Measurements from ENCODE around the gene WNT3.
"Not testable (repeated sequence)": the region's sequence is repeated elsewhere in the genome, so short reads cannot be mapped to it uniquely, and the experiment has no call there.

WNT3 gene

DNA sequence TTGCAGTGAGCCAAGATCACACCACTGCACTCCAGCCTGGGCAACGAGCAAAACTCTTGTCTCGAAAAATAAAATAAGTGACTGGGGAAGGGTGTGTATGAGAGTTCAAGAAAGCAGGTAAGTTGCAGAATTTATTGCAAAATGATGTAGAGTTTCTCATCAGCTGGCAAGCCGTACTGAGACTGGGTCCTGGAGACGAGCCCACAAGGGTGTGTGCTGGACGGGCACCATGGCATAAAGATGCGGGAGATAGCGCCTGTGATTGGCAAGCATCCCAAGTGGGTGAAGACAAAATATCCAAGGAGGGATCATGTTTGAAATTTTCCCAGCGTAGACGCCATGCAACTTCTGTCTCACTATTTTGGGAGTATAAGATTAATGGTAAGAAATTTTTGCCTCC, 59.4 kb downstream of the WNT3 start:
- DNase-seq, result no peak

DNA sequence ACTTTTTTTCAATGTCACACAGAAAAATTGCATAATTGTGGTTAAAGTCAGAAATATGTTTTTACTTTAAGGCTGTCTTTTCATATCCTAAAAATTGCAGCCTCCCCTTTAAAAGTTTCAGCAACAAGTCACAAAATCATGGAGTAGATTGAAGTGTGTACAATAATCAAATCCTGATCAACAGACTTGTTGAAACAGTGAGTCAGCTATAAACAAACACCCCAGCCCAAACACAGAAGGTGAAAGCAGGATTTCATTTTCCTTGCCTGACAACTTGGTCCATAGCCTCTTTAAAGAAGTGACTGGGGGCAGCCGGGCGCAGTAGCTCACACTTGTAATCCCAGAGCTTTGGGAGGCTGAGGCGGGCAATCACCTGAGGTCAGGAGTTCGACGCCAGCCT, 59.9 kb downstream of the WNT3 start:
- no peak for DNase-seq

DNA sequence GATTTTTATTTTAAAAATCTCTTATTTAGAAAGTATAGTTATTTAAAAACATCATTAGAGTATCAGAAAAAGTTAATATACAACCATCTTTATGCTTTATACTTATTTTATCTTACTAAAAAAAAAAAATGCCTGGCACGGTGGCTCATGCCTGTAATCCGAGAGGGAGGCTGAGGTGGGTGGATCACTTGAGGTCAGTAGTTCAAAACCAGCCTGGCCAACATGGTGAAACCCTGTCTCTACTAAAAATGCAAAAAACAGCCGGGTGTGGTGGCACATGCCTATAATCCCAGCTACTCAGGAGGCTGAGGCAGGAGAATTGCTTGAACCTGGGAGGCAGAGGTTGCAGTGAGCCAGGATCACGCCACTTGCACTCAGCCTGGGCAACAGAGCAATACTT, 60.9 kb downstream of the WNT3 start:
- not testable (repeated sequence) for DNase-seq

DNA sequence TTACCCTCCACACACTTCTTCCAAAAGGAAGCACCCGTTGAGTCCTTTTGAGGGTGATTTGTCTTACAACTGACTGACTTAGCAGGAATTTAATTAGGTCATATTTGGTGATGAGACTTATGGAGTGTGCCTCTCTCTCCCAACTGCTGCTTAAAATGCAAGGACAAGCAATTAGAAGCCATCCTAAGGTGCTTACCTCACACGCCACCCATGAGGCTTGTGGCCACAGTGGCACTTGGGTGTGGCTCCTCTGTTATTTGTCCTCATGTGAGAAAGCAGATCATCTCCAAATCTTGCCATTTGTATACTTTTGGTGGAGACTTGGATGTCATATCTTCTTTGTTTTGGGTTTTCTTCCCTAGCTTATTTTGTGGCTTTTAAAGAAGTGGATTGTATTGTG, 61.6 kb downstream of the WNT3 start:
- no peak for DNase-seq

DNA sequence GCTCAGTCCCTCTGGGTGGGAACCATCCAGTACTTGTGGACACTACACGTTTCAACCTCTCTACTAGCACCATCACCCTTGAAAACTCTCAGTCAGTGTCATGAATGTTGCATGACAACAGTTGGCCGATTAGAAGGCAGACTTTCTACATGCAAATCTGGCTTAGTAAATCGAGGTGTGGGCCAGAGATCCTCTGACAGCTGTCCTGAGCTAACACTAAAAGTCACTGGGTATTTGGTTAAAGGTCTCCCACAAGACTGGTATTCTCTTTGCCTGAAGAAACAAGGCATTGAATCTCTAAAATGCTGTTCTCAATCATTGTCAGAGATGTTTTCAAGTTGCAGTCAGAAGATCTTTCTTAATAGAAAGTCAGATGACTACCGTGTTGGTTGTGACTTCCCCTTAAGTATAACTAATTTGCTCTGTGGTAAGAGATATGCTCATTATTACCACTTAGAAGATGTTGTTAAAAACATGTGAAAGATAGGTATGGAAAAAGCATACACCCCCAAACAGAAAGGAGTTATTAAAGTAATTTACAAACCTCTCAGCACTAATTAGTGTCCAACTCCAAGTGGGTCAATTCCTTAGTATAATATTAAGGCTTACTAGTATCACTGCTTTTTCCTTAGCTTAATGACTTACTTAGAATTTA, 62.3 kb downstream of the WNT3 start:
- DNase-seq, result no peak

DNA sequence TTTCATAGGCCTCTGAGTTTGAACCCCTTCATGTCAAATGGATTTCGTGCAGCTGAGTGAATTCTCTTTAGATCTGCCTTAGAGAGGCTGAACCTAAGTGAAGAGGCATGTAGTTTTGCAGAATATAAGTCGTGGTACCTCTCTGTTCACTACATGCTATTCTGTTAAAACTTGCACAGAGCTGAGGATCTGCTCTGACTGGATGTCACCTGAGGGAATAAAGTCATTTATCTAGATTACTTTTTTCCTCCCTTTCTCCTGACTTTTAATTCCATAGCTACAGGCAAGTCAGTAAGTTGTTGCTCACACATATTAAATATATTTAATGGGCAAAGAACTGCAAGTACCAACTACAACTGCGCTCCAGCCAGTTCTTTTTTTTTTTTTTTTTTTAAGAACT, 64.7 kb downstream of the WNT3 start:
- DNase-seq, result no peak

DNA sequence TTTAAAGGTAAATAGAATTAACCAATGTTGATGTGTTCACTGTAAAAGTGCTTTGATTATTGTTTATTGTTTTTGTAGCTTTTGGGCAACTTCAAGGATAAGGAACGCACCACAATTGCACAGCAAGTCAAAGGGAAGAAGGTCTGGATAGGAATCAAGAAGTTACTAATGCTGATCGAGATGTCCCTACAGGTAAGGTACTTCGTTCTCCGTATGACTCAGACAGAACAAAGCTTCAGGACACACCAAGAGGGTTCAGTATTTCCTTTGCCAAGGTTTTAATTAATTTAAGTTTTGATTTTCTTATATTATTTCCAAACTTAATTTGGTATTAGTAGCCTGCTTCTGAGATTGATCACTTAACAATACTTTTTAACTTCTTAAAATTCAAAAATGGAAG, 67.1 kb downstream of the WNT3 start:
- no peak for DNase-seq

DNA sequence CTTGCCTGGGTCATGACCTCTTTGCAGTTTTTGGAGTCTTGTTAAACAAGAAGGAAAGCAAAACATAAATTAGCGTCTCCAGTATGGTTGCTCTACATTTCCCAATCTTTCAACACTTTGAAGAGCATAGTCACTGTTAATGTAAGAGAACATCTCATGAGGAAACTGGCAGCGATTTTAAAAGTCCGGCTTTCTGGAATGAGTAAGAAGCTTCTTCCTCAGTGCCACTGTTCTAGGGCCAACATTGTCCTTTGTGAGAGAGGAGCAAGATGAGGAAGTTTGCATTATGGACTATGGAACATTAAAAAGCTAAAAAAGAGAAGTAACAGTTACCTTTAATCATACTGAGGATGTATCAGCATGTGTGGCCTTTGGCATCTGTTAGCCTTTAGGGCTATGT, 73.1 kb downstream of the WNT3 start:
- no peak for DNase-seq

DNA sequence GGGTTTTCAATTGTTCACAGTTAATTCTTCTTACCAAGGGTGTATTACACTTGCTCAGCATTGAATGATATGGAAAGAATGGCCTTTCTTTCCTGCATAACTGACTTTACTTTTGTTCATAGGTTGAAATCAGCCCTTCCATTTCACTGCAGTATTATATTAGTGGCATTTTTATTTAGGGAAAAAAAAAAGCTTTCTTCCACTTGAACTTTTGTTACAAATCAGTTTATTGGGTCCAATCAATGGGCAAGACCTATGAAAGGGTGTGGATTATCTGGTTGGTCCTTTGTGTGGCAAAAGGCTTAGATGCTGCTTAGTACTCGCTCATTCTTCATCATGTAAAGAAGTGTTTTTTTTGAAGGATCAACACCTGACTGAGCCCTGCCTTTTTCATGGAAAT, 74.1 kb downstream of the WNT3 start:
- no peak for DNase-seq

DNA sequence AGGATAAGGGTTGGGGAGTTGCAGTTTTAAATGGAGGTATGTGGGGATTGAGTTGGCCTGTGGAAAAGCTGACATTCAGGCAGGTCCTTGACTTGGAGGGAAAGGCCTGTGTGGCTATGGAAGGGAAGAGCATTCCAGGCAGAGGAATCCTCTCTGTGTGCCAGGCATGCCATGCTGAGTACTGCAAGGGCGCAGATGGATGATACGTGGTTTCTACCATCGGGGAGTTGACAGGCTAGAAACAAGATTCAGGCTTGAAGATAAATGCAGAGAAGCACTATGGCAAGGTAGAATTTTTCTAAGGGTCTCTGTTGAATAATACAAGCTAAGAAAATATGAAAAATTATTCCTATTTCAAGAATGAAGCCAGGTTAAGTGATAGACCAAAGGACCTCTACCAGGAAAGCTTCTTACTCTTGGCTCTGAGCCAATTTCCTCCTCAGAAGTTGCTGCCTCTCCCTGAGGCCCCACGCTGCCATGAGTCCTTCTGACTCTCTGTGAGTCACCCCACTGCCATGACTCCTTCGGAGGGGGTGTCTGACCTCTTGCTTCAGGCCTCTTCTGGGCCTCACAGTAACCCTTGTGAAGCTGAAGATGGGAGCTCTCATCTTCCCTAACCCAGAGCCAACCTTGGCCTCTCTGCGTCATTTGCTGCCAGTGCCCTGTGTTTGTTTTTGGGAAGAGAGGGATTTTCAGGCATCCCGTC, 75.8 kb downstream of the WNT3 start:
- no peak for DNase-seq

DNA sequence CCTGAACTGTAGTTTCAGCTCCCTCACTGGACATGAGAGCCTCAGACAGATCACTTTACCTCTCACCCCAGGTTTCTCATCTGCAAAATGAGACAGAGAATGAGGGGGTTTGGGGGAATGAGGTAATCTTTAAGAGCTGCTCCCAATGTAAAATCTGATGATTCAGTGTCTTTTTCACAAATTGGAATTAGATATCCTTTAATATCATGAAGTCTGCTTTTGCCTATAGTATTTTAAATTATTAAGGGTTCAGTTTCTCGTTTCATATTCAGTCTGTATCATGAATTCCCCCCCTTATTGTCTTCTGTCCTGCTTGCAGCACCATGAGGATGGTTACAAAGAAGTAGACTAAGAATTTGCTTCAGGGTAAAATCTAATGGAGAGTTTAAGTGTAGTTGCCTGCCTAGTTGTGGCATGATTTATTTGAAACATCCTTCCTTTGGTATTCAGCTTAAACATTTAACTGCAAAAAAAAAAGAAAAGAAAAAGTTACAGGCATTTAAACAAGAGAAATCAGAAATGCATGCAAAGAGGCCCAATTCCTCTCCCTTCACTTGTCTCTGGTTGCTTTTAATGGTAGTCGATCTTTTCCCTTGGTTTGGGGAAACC, 77.3 kb downstream of the WNT3 start:
- DNase-seq, result no peak

DNA sequence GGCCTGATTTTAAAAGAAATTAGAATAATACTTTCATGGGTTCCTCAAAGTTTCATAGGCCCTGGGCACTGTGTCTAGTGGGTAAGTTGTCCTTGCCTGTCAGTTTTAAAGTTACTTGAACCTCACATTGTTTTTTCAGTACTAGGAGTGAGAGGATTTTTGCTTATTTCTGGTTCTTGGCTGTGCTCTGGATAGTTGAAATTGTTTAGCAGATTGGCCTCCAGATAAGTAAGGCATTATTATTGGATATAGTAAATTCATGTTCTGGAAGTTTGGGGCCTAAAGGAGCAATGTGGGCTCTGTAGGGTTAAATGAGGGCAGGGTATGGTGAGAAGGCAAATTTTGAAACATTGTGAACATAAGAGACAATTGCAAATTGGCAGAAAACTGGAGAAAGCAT, 78.5 kb downstream of the WNT3 start:
- no peak for DNase-seq

DNA sequence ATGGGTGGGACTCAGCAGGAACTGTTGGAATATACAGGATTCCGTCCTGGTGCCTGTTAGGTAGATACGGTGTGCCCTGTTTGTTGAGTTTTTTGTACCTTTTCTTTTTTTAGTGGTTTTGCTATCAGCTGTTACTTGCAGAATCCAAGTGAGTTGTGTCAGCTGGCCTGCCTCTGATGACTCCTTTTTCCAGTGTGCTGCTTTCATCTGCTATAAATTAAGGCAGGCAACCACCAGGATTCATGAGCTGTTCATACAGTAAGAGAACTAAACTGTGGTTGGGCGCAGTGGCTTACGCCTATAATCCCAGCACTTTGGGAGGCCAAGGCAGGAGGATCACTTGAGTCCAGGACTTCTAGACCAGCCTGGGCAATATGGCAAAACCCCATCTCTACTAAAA, 79.9 kb downstream of the WNT3 start:
- DNase-seq, result no peak

DNA sequence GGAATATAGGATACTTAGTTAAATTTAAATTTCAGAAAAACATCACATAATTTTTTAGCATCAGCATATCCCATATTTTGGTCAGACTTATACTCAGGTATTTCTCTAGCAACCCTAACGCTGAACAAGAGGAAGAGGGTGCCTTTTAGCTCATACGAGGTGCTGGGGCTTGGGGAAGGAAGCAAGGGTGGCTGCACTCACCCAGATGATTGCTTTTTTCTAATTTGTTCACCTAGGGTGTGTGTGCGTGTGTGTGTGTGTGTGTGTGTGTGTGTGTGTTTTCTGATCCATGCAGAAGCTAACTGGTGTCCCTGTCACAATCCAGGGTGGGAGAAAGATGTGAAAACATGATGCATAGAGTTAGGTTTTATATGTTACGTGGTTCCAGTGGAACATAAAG, 81.2 kb downstream of the WNT3 start:
- no peak for DNase-seq

DNA sequence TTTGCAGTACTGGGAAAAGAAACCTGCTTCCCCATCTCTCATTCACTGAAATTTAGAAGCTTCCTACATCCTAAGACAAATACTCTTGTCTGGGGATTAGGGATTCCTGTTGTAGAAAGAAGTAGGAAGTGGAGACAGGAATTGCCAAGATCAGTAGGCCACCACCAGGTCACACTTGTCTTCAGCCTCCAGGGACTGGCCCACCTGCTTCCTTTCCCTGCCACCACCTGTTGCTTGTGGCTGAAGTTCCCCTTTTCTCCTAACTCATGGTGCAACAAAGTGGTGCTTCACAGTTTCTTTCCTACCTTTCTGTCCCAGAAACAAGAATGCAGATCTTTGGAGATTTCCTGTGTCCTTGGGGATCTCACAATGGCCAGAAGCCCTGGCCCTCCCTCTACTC, 82.4 kb downstream of the WNT3 start:
- DNase-seq, result no peak

DNA sequence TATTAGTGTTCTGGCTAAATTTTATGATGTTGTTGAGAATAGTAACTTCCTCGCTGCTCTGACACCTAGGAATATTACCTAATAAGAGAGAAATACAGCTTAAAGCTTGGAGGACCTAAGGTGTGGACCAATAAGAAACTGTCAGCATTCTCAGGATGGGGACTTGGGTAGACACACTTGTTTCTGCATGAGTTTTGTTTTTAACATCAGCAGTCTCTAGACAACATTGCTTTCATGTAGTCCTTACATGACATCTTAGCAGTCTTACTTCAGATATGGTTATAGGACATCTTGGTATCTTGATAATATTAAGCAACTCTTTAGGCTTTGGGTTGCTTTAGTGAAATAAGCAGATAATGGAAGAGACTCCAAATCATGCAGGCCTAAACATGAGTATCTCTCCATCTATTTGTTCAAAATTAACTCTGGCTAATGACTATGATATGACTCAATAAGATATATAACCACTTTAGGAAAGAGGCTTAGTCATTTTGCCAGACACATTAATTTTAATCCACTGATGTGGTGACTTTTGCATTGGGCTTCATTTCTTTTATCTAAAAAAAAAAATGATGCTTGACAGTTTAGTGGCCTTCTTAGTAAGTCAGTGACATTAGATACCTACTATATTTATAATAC, 84.5 kb downstream of the WNT3 start:
- no peak for DNase-seq

DNA sequence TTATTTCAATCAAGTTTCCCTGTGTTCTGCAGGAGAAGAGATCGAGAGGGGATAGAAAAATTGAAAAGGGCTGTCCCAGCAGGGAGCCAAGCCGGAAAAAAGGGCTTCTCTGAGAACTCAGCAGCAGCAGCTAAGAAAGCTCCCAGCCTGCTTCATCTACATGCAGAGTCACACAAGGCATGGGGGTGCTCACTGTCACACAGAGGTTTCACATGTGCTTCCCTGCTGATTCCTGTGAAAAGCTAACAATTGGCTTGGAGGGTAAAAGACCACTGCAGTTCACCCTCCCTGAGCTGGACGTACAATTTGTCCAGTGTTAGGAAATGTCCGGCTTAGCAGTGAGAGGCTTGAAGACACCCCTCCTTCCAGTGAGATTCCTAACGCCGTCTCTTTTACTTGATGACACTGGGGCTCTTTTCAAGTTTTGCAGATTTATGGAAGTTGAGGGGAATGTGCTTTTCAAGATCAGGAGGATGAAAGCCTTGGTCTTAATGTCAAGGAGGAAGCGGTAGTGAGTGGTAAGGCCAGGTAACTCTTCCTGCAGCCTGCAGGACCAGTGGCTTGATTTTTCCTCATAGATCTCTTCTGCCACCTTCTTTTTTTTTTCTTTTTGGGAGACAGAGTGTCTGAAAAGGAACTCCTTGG, 85.6 kb downstream of the WNT3 start:
- no peak for DNase-seq

DNA sequence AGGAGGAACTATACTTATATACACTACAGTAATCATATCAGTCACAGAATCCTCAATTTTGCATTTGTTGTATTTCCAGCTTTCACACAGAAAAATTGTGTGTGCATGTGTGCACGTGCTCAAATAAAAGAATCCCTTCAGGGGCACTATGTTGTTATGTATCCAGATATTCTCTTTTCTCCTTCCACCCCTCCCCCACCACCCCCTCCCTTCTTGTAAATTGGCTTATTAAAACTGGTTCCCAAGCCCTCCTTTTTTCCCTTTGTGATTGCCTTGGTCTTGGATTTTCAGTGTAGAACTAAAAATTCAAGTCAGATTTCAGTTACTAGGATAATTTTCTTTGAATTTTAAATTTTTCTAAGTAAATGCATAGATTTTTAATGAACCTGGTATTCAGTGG, 86.3 kb downstream of the WNT3 start:
- no peak for DNase-seq

DNA sequence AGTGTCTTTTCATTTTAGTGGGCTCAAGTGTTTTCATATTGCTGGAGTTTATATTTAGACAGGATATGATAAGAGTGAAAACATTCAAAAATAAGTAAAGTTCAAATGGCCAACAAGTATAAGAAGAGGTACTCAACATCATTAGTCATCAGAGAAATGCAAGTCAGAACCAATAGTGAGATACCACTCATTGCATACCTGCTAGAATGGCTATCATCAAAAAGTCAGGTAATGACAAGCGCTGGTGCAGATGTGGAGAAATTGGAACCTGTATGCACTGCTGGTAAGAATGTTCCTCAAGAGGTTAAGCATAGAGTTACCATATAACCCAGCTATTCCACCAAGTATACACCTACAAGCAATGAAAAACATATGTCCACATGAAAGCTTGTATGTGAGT, 87.8 kb downstream of the WNT3 start:
- DNase-seq, result no peak

DNA sequence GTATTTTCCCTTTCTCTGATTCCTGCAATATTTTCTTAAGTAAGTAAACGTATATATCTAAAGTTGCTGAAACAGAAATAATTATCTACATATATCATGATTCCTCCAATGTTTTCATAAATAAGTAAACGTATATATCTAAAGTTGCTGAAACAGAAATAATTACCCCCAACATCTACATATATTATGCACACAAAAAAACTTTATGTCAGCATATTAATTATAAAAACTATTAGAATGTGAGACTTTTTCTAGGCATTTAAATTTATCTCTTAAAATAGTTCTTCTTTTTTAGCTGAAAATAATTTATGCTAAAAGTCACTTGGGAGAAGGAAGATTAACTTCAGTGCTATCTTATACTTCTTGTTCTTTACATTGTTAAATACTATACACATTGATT, 88.5 kb downstream of the WNT3 start:
- DNase-seq, result no peak

DNA sequence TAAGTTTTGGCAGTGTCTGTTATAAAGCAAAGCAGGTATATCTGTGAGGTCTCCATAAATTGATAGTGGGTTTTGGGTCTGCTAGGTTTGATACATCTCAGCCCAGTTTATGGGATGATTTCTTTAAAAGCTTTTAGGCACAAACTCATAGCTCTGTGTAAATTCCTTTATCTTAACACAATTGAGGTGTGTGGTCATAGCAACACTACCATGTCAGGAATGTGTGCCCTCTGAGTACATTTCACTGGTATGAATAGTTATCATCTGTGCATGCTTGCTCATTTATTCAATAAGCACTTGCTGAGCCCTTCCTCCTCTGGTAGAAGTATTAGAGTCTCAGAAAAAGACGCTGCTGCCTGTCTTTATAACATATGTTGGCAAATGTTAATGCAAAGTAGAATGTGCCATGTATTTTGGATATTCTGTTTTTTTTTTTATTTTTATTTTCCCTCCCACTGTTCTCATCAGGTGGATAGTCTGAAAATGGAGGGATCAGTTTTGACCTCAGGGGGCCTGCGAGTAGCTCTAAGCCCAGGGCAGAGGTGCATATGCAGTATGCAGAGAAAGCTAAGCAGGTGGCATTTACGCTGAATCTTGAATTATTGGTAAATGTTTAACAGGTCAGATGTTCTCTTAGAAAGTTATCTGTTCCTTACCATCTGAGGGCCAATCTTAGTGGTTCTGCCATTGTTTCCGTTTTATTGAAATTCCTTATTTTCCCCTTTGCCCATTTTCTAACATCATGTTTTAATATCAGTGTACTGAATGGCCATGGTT, 90.7 kb downstream of the WNT3 start:
- DNase-seq, result no peak

DNA sequence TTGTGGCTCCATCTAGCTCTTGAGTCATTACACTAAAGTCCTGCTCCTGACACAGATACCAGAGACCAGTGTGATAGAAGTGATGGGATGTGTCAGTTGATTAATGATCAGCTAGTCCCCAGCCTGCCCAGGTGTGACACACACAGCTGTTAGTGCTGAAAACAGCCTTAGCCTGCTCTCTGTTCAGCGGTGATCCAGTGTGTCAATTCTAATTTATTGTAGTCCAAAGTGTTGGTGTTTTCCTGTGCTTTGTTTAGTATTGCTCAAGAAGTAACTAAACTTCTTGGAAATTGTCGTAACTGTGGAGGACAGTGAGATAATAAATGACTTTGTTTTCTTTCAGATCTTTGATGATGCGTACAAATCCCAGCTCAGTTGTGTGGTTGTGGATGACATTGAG, 92.3 kb downstream of the WNT3 start:
- DNase-seq, result no peak

All from NCI-H748 treated with DMSO at 0.1 percent for 48 hours (cell line).